Fibroblast of gingiva (primary cell): ENCODE results near the gene DNASE1L2.

Experiments used
- DNase-seq: peaks from one replicate; pipeline ENCODE4 v3.0.0-alpha.2; 2011; ENCODE audit warnings: low read depth

The DNASE1L2 gene

DNA sequence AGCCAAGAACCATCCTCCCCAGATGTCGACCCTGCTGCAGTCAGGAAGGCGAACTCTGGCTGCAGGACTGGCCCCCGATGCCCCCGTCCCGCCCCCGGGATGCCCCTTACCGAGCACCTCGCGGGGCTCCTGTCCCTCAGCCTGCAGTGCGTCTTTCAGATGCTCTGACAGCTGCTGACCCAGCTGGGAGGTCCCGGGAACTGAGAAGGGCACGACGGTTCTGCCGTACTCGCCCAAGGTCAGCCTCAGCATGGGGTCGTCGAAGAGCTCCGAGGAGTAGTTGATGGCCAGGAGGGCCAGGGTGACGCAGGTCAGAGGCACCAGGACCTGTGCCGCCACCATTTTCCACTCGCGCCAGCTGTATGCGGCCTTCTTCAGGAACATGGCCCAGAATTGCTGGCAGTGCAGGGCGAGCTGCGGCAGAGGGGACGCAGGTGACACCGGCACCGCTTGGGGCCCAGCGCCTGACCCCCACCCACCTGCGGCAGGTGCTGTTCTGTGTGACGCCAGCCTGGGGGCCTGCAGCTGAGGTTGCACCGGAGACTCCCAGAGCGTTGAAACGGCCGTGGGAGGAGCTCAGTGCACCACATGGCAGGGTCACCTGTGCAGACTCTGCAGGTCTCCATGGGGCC lies 51.8 kb downstream of the DNASE1L2 start:
- DNase-seq, result no peak
